Brain microvascular endothelial cell (primary cell): ENCODE data around the gene TSSK3.

Experiments used
- DNase-seq: peaks from one replicate; pipeline ENCODE4 v3.0.0-alpha.2; 2020
- H3K27ac ChIP-seq: fragments of 250-450 bp; sonication (Bioruptor Pico); 2 replicates; pipeline ENCODE4 v1.5.1; 2020; ENCODE audit warnings: mild to moderate bottlenecking, moderate library complexity
- H3K27me3 ChIP-seq: fragments of 250-450 bp; sonication (Bioruptor Pico); replicated peaks from 2 replicates; pipeline ENCODE4 v1.5.1; 2020; ENCODE audit warnings: mild to moderate bottlenecking
- H3K36me3 ChIP-seq: fragments of 250-450 bp; sonication (Bioruptor Pico); replicated peaks from 2 replicates; pipeline ENCODE4 v1.5.1; 2020; ENCODE audit warnings: mild to moderate bottlenecking
- H3K4me3 ChIP-seq: 2 replicates; pipeline ENCODE4 v1.5.1; 2011; ENCODE audit warnings: low read depth, mild to moderate bottlenecking, control low read depth, low read length, moderate library complexity
- in situ Hi-C: cut with HindIII; loops from 2 replicates; pipeline ENCODE4 v1.10.0; 2017; ENCODE audit warnings: low sequenced_read_pairs, low pct_ligation_motif_present
- TF ChIP-seq, protein P1 (sequence below): IDR thresholded peaks from 2 replicates; pipeline ENCODE4 v1.5.1; 2011; ENCODE audit warnings: low read depth, mild to moderate bottlenecking, moderate library complexity, low read length, control low read depth, inconsistent platforms; ENCODE audit errors: missing control alignments

The TSSK3 gene

DNA sequence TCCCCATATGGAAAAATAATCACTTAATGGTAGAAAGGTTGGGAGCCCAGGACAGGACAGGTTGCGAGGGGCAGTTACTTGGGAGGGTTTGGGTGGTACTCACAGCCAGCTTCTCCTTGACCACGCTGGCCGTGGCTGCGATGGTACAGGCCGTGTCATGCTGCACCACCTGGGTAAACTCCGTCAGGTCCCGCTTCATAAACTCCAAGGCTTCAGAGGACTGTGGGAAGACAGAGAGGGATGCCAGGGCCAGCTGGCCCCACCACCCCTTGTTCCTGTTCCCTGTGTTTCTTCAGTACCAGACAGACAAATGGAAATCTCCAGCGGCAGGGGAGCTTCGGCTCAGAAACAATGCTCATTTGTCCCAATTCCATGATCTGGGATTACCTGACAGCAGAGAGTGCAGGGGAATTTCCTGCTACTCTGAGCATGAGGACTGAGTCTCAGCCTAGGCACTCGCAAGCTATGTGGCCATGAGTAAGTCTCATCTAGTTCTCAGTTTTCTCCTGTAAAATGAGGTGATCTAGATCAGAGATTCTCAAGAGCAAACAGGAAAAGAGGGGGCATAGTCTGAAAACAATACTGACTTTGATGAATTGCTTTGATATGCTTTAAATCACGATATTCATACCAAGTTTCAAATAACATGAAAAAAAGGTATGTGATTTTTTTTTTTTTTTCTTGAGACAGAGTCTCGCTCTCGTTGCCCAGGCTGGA, 24.5 kb downstream of the TSSK3 start:
- no peak for DNase-seq
- peaks cover 64% of the 10 kb centered on the region for H3K36me3 ChIP-seq
- H3K27me3 ChIP-seq = no peaks in the 10 kb centered on the region
- TF ChIP-seq, protein P1, sequence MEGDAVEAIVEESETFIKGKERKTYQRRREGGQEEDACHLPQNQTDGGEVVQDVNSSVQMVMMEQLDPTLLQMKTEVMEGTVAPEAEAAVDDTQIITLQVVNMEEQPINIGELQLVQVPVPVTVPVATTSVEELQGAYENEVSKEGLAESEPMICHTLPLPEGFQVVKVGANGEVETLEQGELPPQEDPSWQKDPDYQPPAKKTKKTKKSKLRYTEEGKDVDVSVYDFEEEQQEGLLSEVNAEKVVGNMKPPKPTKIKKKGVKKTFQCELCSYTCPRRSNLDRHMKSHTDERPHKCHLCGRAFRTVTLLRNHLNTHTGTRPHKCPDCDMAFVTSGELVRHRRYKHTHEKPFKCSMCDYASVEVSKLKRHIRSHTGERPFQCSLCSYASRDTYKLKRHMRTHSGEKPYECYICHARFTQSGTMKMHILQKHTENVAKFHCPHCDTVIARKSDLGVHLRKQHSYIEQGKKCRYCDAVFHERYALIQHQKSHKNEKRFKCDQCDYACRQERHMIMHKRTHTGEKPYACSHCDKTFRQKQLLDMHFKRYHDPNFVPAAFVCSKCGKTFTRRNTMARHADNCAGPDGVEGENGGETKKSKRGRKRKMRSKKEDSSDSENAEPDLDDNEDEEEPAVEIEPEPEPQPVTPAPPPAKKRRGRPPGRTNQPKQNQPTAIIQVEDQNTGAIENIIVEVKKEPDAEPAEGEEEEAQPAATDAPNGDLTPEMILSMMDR = no peak
- no peak overlapping the region for H3K4me3 ChIP-seq
- in situ Hi-C loops = no loop called here
- no peak overlapping the region for H3K27ac ChIP-seq

DNA sequence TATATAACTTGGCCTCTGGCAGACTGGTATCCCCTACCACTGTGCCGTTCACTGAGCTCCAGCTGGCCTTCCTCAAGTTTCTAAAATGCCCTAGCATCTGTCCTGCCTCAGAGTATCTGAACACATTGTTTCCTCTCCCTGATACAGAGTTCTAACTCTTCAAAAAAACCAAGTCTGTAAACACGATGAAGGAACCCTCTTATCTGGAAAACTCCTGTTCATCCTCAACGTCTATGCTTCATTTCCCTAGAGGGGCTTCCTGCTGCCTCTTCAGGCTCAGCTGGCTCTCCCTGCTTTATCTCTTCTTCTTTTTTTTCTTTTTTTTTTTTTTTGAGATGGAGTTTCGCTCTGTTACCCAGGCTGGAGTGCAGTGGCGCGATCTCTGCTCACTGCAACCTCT, 26.3 kb downstream of the TSSK3 start:
- Histone ChIP-seq H3K4me3 (no peak overlapping the region), H3K36me3 (peaks cover 56% of the 10 kb centered on the region), H3K27me3 (no peaks in the 10 kb centered on the region), H3K27ac (no peak overlapping the region)
- TF ChIP-seq, protein P1 = no peak
- DNase-seq = no peak
- in situ Hi-C loops = no loop called here

DNA sequence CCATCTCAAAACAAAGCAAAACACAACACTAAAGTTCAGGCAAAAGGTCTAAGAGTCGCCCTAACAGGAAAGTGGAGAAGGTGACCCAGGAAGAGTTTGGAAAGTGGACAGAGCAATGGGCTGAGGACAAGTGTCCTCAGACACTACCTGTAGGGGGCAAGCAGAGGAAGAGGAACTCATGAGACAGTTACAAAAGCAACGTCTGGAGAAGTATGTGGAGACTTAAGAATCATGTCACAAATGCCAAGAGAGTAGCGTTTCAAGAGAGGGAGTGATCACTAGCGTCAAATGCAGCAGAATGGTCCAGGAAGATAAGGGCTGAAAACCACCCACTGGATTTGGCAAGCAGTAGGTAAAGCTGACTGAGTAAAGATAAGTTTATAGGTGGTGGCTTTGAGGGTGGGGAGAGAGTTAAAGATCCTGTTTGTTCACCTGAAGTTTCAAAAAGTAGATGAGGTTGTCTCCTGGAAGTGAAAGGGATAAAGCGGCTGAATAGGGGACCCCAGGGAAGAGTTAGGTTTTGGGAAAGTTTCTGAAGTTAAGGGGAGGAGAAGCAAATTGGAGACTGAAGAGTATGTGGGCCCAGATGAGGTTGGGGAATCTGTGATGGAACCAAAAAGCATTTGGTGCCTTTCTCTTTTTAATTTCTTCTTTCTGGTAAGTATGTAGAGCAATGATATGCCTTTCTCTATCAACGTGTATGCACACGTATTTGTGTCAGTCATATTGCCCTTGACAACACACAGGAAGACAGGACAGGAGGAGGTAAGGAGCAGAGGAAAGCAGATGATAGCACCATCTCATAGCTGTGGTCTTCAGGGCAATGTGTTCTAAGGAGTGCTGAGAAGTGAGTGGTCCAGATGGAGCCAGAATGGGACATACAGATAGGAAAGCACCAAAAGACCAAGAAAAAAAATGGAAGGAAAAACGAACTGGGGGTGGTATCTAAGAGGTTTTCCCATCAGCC, 28.8 kb downstream of the TSSK3 start:
- Histone ChIP-seq H3K36me3 (peaks cover 35% of the 10 kb centered on the region), H3K27ac (no peak overlapping the region), H3K27me3 (no peaks in the 10 kb centered on the region), H3K4me3 (no peak overlapping the region)
- TF ChIP-seq, protein P1 = no peak
- in situ Hi-C loops = no loop called here
- DNase-seq = no peak

DNA sequence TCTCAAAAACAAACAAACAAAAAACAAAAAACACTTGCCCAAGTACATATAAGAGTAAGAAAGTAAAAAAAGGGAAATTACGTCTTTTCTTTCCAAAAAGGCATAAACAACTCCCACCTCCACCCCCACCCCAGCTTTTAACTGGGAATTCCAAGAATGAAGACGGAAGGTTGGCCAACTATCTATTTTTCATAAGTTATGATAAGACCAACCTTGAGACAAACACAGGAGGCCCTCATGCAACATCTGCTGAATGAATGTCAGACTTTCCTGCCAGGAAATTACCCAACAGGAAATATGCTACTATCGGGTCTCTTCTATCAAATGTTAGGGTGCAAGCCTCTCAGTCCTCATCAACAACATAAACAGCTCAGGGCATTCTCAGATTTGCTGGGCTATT, 30.0 kb downstream of the TSSK3 start:
- Histone ChIP-seq H3K27ac (no peak overlapping the region), H3K36me3 (peaks cover 28% of the 10 kb centered on the region), H3K27me3 (no peaks in the 10 kb centered on the region), H3K4me3 (no peak overlapping the region)
- TF ChIP-seq, protein P1 = no peak
- DNase-seq = no peak
- in situ Hi-C loops = no loop called here

DNA sequence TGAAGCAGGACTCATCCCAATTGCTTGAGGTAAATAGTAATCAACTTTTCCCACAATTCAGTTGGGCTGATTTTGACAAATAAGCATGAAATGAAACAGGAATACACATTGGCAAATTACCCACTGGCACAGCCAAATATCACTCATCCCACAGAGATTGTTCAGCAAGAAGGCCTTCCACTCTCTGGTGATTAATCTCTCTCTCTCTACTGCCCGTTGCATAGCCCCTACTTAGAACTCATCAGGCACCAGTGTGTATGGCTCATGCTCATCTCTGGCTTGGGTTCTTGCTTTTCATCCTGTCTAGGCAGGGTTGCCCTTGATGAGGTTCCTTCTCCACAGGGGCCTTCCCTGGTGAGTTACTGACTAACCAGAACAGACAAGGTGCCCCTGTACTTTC, 30.8 kb downstream of the TSSK3 start:
- TF ChIP-seq, protein P1 = no peak
- Histone ChIP-seq H3K36me3 (peaks cover 25% of the 10 kb centered on the region), H3K4me3 (peak overlapping the region; percentile 91)

More for the DNA sequence above, 30.8 kb downstream of the TSSK3 start:
- DNase-seq = peak; percentile 7
- in situ Hi-C loops = no loop called here
- H3K27ac ChIP-seq = peak overlapping the region; percentile 93
- H3K27me3 ChIP-seq = no peaks in the 10 kb centered on the region
